Thyroid gland (tissue), 4 donors: ENCODE measurements around the gene EFHD2.

Source experiments
- CTCF ChIP-seq, 6 experiments: fragments of 200-600 bp in 3 of 6; fragments of 450-650 bp in 3 of 6; sonication (generic) in 3 of 6; IDR thresholded peaks; one replicate each; pipeline ENCODE4 v1.5.1; 2016 to 2019; ENCODE audit warnings: antibody characterized with exemption in 6 of 6, mild to moderate bottlenecking in 2 of 6, inconsistent platforms in 1 of 6, moderate library complexity in 1 of 6
- POLR2A ChIP-seq, 2 donors: fragments of 450-650 bp; IDR thresholded peaks; one replicate each; pipeline ENCODE4 v1.6.1; 2017; ENCODE audit warnings: antibody characterized with exemption in 2 of 2, mild to moderate bottlenecking in 2 of 2, moderate library complexity in 1 of 2

GRCh38 chr1:15459771-15460707 is 50.4 kb downstream of the EFHD2 start:
- TF ChIP-seq CTCF (IDR thresholded peaks at IDR 0.05) (no peak), POLR2A (IDR thresholded peaks at IDR 0.05) (no peak)
